Erythroblast (primary cell): Measurements from ENCODE around the gene CSMD2.

ENCODE experiments used
- GATA1 ChIP-seq: IDR thresholded peaks from 2 replicates; pipeline ENCODE4 v1.6.1; 2011; ENCODE audit warnings: low read depth, mild to moderate bottlenecking, control low read depth, low read length, moderate library complexity
- POLR2A ChIP-seq: IDR thresholded peaks from 2 replicates; pipeline ENCODE4 v1.6.1; 2011; ENCODE audit warnings: mild to moderate bottlenecking, low read length

- TF ChIP-seq POLR2A (no peak), GATA1 (no peak)
Measured at GRCh38 chr1:33823401-33823800, 341.6 kb downstream of the CSMD2 start.
